Breast epithelium (tissue), 3 donors: ENCODE data around the gene EPB41L1.
A peak's percentile ranks its signal among the peaks of the same experiment; 100 is the strongest.

Source experiments
- POLR2A ChIP-seq: fragments of 450-650 bp; IDR thresholded peaks from one replicate; pipeline ENCODE4 v1.6.1; 2016; ENCODE audit warnings: antibody characterized with exemption, mild to moderate bottlenecking, moderate library complexity
- POLR2AphosphoS5 ChIP-seq, 3 donors: sonication (generic); formaldehyde crosslinking; IDR thresholded peaks; one replicate each; pipeline ENCODE4 v1.6.1; 2017; ENCODE audit warnings: antibody characterized with exemption in 3 of 3
- TF ChIP-seq, protein P1 (sequence below), 3 donors: fragments of 450-650 bp; IDR thresholded peaks; one replicate each; pipeline ENCODE4 v1.5.1; 2016 to 2017; ENCODE audit warnings: antibody characterized with exemption in 3 of 3, mild to moderate bottlenecking in 3 of 3, moderate library complexity in 3 of 3

DNA sequence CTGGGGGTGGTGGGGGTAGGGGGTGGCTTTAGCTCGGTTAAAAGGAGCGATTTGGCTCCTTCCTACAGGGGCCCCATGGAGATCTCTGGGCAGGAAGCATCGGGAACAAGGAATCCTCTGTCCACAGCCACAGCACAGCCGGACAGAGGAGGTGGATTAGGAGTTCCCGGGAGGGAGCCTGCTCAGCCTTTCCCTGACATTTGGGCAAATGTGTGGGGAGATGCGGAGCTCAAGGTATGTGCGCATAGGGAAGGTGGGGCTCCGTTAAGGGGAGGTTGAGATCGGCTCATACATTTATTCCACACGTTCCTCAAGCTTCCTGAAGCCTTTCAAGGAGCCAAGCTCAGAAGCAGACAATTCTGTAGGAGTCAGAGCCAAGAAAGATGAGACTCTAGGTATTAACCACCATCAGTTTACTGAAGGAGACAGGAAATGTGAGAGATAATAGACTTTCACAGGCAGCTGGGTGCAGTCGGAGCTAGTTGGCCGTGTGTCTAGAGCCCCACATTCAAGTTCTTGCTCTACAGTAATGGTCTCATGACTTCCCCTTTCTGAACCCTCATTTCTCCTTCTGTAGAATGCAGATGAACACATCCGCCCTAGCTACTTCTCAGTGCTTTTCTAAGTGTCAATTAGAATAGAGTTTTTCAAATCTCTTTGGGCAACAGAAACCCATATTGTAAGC, 40.8 kb upstream of the EPB41L1 start:
- TF ChIP-seq POLR2A = no peak
- TF ChIP-seq, protein P1, sequence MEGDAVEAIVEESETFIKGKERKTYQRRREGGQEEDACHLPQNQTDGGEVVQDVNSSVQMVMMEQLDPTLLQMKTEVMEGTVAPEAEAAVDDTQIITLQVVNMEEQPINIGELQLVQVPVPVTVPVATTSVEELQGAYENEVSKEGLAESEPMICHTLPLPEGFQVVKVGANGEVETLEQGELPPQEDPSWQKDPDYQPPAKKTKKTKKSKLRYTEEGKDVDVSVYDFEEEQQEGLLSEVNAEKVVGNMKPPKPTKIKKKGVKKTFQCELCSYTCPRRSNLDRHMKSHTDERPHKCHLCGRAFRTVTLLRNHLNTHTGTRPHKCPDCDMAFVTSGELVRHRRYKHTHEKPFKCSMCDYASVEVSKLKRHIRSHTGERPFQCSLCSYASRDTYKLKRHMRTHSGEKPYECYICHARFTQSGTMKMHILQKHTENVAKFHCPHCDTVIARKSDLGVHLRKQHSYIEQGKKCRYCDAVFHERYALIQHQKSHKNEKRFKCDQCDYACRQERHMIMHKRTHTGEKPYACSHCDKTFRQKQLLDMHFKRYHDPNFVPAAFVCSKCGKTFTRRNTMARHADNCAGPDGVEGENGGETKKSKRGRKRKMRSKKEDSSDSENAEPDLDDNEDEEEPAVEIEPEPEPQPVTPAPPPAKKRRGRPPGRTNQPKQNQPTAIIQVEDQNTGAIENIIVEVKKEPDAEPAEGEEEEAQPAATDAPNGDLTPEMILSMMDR (IDR thresholded peaks at IDR 0.05) = no peak
- TF ChIP-seq POLR2AphosphoS5 (IDR thresholded peaks at IDR 0.05) = peak in 1 of 3 donors; percentile 9
